SW 1271 (cell line): Measurements from ENCODE around the gene ARHGAP10.

ENCODE experiments used
- DNase-seq, 2 experiments: peaks; one replicate each; lab custom pipeline; 2025; lab: John Stamatoyannopoulos, UW

Gene ARHGAP10

GRCh38 chr4:147955827-147956558, 224.1 kb downstream of the ARHGAP10 start:
- DNase-seq, result no peak

GRCh38 chr4:147957446-147957845, 225.6 kb downstream of the ARHGAP10 start:
- no peak for DNase-seq

- no peak for DNase-seq
Measured at GRCh38 chr4:147958057-147958456, 226.2 kb downstream of the ARHGAP10 start.

- no peak for DNase-seq
Measured at GRCh38 chr4:147958489-147959065, 226.7 kb downstream of the ARHGAP10 start.

GRCh38 chr4:147960971-147961370, 229.1 kb downstream of the ARHGAP10 start:
- DNase-seq, result no peak

GRCh38 chr4:147963839-147964238, 232.0 kb downstream of the ARHGAP10 start:
- no peak for DNase-seq

GRCh38 chr4:147964266-147964880, 232.5 kb downstream of the ARHGAP10 start:
- DNase-seq, result no peak

GRCh38 chr4:147965056-147965455, 233.2 kb downstream of the ARHGAP10 start:
- DNase-seq, result no peak

- DNase-seq, result no peak
Measured at GRCh38 chr4:147965873-147966272, 234.0 kb downstream of the ARHGAP10 start.

GRCh38 chr4:147968641-147969040, 236.8 kb downstream of the ARHGAP10 start:
- no peak for DNase-seq

- DNase-seq, result no peak
Measured at GRCh38 chr4:147969573-147970385, 237.9 kb downstream of the ARHGAP10 start.

- no peak for DNase-seq
Measured at GRCh38 chr4:147971116-147971515, 239.2 kb downstream of the ARHGAP10 start.

GRCh38 chr4:147975325-147975724, 243.4 kb downstream of the ARHGAP10 start:
- DNase-seq, result no peak

GRCh38 chr4:147975933-147976928, 244.3 kb downstream of the ARHGAP10 start:
- no peak for DNase-seq

- no peak for DNase-seq
Measured at GRCh38 chr4:147980586-147980985, 248.7 kb downstream of the ARHGAP10 start.

GRCh38 chr4:147981305-147981704, 249.4 kb downstream of the ARHGAP10 start:
- no peak for DNase-seq

GRCh38 chr4:147984065-147984777, 252.3 kb downstream of the ARHGAP10 start:
- DNase-seq, result no peak

- no peak for DNase-seq
Measured at GRCh38 chr4:147984778-147985138, 252.9 kb downstream of the ARHGAP10 start.

GRCh38 chr4:147985376-147985775, 253.5 kb downstream of the ARHGAP10 start:
- DNase-seq, result no peak

GRCh38 chr4:147987252-147987651, 255.4 kb downstream of the ARHGAP10 start:
- DNase-seq, result no peak
